ENCODE data around the gene ATE1. TPM values are rescaled to one million over a fixed set of nuclear protein-coding genes. Genes with fewer than 3 reads are reported as not detected.

ATE1 gene
- total RNA-seq, 2 donors from 2014 or later = 31.0 to 62.0 TPM

DNA sequence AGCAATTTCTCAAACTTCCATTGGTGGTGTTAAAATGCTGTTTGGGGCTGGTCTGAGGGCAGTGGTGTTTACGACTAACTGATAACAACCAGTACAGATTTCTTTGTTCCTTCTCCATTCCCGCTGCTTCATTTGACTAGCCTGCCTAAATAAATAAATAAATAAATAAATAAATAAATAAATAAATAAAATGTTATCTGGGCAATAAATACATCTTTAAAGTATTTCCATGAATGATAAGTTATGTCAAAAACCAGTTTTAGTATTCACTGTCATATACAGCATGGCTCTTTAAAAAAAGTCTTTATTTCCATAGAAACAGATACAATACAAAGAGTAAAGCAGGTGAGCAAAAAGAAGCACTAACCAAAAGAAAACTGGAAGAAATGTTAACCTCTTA, 81.3 kb downstream of the ATE1 start:
- Histone ChIP-seq H3K4me1 (no peaks in the 10 kb centered on the region), H3K36me3 (peaks cover 4% of the 10 kb centered on the region), H3K4me3 (no peak overlapping the region), H3K27me3 (no peaks in the 10 kb centered on the region), H3K27ac (no peak overlapping the region), H3K9me3 (no peaks in the 10 kb centered on the region)
- DNase-seq (ENCODE audit: low spot score) = no peak
- TF ChIP-seq, protein P1, sequence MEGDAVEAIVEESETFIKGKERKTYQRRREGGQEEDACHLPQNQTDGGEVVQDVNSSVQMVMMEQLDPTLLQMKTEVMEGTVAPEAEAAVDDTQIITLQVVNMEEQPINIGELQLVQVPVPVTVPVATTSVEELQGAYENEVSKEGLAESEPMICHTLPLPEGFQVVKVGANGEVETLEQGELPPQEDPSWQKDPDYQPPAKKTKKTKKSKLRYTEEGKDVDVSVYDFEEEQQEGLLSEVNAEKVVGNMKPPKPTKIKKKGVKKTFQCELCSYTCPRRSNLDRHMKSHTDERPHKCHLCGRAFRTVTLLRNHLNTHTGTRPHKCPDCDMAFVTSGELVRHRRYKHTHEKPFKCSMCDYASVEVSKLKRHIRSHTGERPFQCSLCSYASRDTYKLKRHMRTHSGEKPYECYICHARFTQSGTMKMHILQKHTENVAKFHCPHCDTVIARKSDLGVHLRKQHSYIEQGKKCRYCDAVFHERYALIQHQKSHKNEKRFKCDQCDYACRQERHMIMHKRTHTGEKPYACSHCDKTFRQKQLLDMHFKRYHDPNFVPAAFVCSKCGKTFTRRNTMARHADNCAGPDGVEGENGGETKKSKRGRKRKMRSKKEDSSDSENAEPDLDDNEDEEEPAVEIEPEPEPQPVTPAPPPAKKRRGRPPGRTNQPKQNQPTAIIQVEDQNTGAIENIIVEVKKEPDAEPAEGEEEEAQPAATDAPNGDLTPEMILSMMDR (IDR thresholded peaks at IDR 0.05) = no peak

DNA sequence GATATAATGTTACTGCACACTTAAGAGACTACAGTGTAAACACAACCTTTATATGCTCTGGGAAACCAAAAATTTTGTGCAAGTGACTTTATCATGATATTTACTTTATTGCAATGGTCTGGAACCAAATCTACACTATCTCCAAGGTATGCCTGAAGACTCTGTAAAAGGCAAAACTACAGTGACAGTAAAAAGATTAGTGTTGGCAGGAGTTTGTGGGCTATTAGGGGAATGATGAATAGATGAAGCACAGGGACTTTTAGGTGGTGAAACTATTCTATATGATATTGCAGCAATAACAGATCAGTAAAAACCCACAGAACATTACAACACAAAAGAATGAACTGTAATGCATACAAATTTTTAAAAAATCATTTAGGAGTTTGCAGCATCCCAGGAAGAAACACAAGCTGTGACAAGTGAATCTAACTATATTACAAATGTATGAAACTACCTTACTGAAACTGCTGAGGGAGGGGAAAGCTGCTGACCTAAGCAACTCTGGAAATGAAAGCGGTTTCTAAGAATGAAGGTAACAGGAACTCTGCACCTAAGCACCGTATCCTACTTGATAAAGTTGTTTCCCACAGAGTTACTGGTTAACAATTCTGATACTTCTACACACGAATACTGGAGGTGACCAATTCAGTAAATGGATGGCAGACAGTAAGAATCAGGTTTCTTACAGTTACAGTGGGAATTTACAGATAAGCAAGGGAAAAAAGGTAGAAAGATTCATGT, 82.6 kb downstream of the ATE1 start:
- no peaks in the 10 kb centered on the region for H3K4me1 ChIP-seq
- no peak overlapping the region for H3K4me3 ChIP-seq
- no peak for DNase-seq (ENCODE audit: low spot score)
- no peaks in the 10 kb centered on the region for H3K27me3 ChIP-seq
- TF ChIP-seq, protein P1 (IDR thresholded peaks at IDR 0.05) = no peak
- H3K27ac ChIP-seq = no peak overlapping the region
- H3K36me3 ChIP-seq = no peaks in the 10 kb centered on the region
- H3K9me3 ChIP-seq = no peaks in the 10 kb centered on the region

GRCh38 chr10:121844537-121844936, 83.3 kb downstream of the ATE1 start:
- H3K4me1 ChIP-seq = no peaks in the 10 kb centered on the region
- no peaks in the 10 kb centered on the region for H3K27me3 ChIP-seq
- no peaks in the 10 kb centered on the region for H3K9me3 ChIP-seq
- no peak overlapping the region for H3K4me3 ChIP-seq
- no peak for DNase-seq (ENCODE audit: low spot score)
- H3K36me3 ChIP-seq = no peaks in the 10 kb centered on the region
- TF ChIP-seq, protein P1 (IDR thresholded peaks at IDR 0.05) = no peak
- no peak overlapping the region for H3K27ac ChIP-seq

- Histone ChIP-seq H3K9me3 (no peaks in the 10 kb centered on the region), H3K4me1 (no peaks in the 10 kb centered on the region), H3K36me3 (no peaks in the 10 kb centered on the region), H3K27ac (no peak overlapping the region), H3K4me3 (no peak overlapping the region), H3K27me3 (no peaks in the 10 kb centered on the region)
- TF ChIP-seq, protein P1 (IDR thresholded peaks at IDR 0.05) = no peak
- no peak for DNase-seq (ENCODE audit: low spot score)
Observed at GRCh38 chr10:121843379-121843778, 84.5 kb downstream of the ATE1 start.

- no peak for DNase-seq (ENCODE audit: low spot score)
- TF ChIP-seq, protein P1 (IDR thresholded peaks at IDR 0.05) = no peak
Observed at GRCh38 chr10:121841862-121842261, 86.0 kb downstream of the ATE1 start.

GRCh38 chr10:121838931-121839330, 88.9 kb downstream of the ATE1 start:
- no peak for DNase-seq (ENCODE audit: low spot score)
- Histone ChIP-seq H3K4me3 (no peak overlapping the region), H3K36me3 (peaks cover 22% of the 10 kb centered on the region), H3K4me1 (no peaks in the 10 kb centered on the region), H3K27ac (no peak overlapping the region), H3K27me3 (no peaks in the 10 kb centered on the region), H3K9me3 (no peaks in the 10 kb centered on the region)
- TF ChIP-seq, protein P1 (IDR thresholded peaks at IDR 0.05) = no peak

More at GRCh38 chr10:121841862-121842261, 86.0 kb downstream of the ATE1 start:
- H3K4me3 ChIP-seq = no peak overlapping the region
- H3K27me3 ChIP-seq = no peaks in the 10 kb centered on the region
- no peaks in the 10 kb centered on the region for H3K4me1 ChIP-seq
- H3K27ac ChIP-seq = no peak overlapping the region
- no peaks in the 10 kb centered on the region for H3K36me3 ChIP-seq
- no peaks in the 10 kb centered on the region for H3K9me3 ChIP-seq

All from right atrium auricular region (tissue), 2 donors.